ENCODE measurements around the gene LRFN3.

- TF ChIP-seq, protein P1, sequence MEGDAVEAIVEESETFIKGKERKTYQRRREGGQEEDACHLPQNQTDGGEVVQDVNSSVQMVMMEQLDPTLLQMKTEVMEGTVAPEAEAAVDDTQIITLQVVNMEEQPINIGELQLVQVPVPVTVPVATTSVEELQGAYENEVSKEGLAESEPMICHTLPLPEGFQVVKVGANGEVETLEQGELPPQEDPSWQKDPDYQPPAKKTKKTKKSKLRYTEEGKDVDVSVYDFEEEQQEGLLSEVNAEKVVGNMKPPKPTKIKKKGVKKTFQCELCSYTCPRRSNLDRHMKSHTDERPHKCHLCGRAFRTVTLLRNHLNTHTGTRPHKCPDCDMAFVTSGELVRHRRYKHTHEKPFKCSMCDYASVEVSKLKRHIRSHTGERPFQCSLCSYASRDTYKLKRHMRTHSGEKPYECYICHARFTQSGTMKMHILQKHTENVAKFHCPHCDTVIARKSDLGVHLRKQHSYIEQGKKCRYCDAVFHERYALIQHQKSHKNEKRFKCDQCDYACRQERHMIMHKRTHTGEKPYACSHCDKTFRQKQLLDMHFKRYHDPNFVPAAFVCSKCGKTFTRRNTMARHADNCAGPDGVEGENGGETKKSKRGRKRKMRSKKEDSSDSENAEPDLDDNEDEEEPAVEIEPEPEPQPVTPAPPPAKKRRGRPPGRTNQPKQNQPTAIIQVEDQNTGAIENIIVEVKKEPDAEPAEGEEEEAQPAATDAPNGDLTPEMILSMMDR (IDR thresholded peaks at IDR 0.05; ENCODE audit: insufficient read depth, low read length): no peak
- TF ChIP-seq GABPA (IDR thresholded peaks at IDR 0.05; ENCODE audit: low read depth) (no peak), SPI1 (IDR thresholded peaks at IDR 0.05; ENCODE audit: borderline replicate concordance, low read depth) (no peak), REST (IDR thresholded peaks at IDR 0.05; ENCODE audit: insufficient replicate concordance, low read depth) (no peak)
Measured at GRCh38 chr19:35911173-35911572, 25.0 kb upstream of the LRFN3 start.
